Measurements from ENCODE around the gene IRX4.

The IRX4 gene

DNA sequence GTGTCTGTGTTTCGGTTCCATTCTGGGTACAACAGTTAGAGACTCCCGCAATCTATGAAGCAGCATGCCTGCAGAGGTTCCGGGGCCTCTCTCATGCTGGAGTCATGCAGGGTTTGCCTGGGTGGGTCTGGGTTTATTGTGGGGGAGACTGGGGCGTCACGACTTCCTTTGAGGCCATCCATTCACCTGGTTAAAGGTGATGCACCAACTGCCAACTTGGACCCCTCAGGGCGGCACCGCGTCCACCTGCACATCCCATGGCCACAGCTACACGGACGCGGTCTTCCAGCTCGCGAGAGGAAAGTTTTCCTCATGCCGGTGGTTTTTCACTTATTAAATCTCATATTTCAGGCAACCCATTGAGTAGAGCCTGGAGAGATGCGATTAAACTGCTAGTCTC lies 30.9 kb upstream of the IRX4 start:
- DNase-seq, result no peak

- DNase-seq, result no peak
Measured at GRCh38 chr5:1912951-1913565, 30.3 kb upstream of the IRX4 start.

GRCh38 chr5:1911773-1912235 lies 29.1 kb upstream of the IRX4 start:
- DNase-seq, result no peak

DNA sequence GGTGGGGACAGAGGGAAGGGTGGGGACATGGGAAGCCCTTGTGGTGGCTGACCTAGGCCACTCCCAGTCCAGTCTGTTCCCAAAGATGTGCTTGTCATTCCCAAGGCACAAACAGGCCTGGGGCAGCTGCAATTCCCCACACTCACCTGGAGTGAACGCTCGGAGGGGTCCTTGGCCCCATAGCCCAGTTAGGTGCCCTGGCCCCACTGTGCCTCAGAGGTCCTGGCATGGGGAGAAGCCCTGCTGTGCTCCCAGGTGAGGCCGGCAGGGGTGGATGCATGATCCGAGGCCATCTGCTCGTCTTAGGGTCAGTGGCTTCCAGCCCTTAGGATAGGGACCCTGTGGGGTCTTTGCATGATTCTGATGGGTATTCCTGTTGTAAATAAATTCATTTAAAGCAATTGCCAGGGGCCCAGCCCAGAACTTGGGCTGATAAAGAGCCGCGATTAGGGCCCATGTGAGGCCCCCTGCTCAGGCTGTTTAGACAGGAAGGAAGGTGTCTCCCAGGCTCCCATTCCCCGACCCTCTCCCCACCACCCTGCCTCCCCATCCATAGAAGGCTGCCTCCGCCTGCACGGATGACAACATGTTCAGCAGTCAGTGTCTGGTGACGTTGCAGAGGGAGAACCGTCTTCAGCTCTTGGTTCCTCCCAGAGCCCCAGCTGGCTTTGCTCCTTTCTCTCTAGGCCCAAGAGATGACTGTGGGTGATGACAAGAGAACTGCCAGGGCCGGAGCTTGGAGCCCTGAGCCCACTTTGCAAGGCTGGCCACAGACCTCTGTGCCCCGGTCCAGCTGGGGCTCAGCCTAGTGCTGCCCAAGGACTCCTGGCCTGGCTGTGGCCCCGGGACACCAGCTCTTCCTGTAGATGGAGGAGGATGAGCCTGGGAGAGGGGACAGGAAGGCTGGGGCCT lies 28.4 kb upstream of the IRX4 start:
- DNase-seq, result no peak

DNA sequence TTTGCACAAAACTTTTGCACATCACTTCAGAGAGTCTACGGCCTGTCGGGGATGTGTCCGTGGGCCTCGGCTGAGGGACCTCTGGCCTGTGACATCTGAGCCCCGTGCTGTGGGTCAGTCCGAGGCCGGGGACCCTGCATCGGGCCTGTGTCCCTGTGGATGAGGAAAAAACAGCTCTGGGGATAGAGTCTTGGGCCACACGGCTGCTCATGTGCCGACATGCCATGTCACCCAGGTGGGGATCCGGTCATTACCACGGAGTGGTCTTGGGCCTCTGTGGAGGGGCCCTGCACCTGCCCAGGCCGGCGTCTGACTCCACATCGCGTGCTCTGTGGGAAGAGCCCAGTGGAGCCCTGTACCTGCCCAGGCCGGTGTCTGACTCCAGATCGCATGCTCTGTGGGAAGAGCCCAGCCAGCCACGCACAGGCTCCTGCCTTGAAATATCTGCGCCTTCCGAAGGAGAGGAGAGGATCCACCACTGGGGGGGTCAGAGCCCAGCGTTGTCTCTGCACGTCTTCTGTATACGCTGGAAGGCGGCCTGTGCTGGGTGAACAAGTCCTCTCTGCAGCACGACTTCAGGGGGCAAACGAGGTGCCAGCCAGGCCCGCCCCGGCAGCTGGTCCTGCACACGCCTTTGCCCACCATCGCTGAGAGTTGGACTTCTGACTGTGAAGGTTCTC lies 27.5 kb upstream of the IRX4 start:
- DNase-seq, result no peak

DNA sequence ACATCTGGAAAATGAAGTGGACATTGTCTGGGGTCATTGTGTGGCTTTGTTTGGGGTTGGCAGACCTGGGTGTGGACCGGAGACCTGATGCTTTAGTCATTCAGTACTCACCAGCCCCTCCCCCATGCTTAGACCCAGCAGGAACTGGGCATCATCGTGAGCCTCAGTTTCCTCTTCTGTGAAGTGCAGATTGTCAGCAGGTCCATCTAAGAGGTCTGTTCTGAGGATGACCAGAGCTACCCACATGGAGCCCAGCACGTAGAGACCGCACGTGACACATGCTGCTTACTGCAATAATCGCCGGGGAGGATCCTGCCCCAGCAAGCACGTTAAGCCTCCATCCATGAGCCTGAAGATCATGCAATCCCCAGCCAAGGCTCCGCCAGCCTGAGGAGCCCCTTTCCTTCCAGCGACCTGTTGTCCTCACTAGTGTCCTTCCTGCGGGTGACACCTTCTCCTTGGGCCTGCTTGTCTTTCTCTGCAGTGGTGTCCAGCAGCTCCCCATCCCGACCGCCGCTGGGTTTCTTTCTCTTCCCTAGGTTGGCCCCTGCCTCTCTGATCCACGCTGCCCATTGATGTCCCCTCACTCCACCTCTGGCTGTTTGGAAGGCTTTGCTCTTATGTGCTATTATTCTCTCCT lies 26.7 kb upstream of the IRX4 start:
- DNase-seq, result no peak

- DNase-seq, result no peak
Measured at GRCh38 chr5:1908931-1909330, 26.2 kb upstream of the IRX4 start.

- DNase-seq, result no peak
Measured at GRCh38 chr5:1907616-1908015, 24.9 kb upstream of the IRX4 start.

GRCh38 chr5:1905108-1905507 lies 22.4 kb upstream of the IRX4 start:
- DNase-seq, result no peak

DNA sequence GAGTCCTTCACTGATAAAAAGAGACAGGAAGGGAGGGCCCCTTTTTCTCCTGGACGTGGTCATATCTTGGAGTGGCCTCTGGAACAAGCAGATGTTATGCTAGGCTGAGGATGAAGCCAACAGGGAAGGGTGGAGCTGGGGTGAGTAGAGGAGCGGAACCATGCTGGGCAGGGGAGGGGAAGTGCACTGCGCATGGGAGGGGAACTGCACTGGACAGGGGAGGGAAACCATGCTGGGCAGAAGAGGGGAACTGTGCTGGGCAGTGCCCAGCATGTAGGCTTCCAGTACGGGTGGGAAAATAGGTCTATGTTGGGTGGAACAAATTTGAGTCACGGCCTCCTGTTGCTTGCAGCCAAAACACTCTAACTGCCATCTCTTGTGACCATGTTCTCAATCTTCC lies 19.3 kb upstream of the IRX4 start:
- no peak for DNase-seq

- DNase-seq, result no peak
Measured at GRCh38 chr5:1901061-1901460, 18.3 kb upstream of the IRX4 start.

DNA sequence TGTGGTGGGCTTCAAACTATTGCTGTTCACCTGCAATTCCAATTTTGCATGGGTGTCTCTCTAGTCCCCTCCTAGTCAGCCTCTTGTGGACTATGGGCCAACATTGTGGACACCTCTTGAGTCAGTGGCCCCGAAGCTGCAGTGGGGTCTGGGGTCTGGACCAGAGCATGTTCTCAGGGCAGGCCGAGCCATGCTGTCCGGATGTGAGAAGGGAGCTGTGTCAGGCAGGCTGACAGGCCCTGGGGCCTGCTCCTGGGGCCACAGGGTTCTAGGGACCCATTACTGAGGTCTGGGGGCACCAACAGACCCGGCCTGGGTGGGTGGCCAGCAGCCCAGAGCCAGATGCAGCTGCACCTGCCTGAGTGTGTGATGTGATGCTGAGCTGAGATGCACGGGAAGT lies 16.5 kb upstream of the IRX4 start:
- DNase-seq, result no peak

GRCh38 chr5:1897816-1898450 lies 15.2 kb upstream of the IRX4 start:
- no peak for DNase-seq

- DNase-seq, result no peak
Measured at GRCh38 chr5:1897386-1897785, 14.7 kb upstream of the IRX4 start.

DNA sequence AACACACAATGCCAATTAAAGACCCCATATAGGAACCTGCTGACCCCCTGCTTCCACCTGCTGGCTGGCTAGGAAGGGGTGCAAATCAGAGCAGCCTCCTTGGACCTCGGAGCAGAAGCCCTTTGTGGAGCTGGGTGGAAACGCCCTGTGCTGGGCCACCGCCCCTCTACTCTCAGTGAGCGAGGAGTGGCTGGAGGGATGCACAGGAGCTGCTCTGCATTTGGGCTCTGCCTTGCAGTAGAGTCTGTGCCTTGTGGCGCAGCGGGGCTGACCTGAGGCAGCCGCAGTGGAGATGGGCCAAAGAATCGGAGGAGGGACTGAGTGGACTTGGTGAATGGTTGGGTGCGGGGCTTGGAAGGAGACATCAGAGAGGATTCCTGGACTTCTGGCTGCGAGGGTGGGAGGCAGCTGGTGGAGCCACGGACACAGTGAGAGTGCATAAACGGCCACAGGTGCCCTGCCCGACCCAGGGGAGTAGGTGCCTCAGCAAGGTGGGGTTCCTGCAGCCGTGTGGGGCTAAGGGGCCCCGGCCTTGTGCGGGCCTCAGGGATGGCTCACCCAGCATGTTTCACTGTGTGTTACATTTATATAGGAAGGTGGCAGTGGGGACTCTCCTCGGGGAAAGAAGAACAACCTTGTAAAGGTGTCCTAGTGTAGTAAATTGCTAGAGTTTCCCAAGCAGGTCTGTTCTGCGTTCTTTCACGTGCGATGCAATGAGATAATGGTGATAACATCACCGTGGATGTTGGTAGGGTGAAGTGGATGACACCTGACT lies 14.1 kb upstream of the IRX4 start:
- no peak for DNase-seq

DNA sequence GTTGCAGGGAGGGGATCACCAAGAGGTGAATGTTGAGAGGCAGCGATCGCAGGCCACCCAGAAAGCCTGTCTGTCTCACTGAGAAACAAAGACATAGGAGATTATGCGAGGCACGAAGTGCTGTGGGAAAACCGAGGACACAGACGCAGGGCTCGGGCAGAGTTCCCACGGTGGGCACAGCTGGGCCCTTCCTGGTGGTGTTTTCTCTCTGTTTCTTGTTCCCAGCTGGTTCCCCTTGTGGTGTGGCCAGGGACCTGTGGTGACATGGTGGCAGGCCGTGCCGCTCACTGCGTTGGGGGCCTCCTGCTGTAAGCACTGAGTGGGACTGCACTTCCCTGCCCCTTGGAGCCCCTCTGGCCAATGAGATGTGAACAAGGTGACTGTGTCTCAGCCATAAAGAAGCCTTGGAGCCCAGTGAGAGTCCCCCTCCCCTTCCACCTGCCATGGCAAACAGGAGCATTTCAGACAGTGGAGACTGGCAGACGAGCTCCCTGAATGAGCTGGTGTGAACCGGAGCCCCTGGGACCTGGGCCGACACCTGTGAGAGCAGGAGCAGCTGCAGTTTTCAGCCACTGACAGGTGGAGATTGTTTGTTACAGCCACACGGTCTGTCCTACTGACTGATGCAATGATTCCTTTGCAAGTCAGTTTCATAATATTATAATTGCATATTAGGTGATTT lies 13.2 kb upstream of the IRX4 start:
- no peak for DNase-seq

DNA sequence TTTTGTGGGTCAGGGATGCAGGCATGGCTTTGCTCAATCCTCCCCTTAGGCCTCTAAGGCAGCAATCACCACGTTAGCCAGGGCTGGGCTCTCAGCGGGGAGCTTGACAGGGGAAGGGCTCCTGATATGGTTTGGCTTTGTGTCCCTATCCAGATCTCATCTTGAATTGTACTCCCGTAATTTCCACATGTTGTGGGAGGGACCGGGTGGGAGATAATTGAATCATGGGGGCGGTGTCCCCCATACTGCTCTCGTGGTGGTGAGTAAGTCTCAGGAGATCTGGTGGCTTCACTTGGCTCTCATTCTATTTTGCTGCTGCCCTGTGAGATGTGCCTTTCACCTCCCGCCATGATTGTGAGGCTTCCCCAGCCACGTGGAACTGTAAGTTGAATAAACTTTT lies 11.5 kb upstream of the IRX4 start:
- DNase-seq, result no peak

- no peak for DNase-seq
Measured at GRCh38 chr5:1893754-1894153, 11.0 kb upstream of the IRX4 start.

DNA sequence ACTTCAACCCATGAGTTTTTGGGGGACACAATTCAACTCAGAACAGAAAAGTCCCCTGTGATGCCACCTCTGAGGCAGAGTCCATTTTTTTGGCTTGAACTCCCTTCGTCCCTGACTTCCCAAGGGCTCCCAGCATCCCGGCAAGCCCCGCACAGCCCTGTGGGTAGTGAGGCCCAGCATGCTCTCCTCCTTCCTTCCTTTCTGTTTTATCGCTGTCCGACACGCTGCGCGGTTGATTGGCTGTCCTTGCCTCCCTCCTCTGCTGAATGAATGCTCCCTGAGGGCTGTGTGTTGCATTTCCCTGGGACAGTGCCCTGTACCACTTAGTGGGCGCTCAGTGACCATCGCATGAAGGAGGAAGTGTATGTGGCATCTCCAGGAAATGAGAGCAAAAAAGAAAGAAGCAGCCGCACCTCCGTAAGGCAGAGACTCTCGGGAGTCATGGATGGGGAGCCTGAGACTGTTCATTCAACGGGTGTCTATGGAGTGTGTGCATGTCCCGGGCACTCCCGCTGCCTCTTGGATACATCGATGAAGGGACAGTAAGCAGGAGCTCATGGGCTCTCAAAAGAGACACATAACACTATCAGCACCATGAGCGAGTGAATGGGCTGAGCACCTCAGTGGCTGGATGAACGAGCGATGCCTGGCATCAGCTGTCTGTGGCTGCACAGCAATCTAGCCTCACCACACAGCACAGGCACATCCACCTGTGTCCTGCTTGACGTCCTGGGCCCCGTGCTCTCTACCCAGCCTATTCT lies 10.1 kb upstream of the IRX4 start:
- no peak for DNase-seq

GRCh38 chr5:1892211-1892610 lies 9.5 kb upstream of the IRX4 start:
- no peak for DNase-seq

DNA sequence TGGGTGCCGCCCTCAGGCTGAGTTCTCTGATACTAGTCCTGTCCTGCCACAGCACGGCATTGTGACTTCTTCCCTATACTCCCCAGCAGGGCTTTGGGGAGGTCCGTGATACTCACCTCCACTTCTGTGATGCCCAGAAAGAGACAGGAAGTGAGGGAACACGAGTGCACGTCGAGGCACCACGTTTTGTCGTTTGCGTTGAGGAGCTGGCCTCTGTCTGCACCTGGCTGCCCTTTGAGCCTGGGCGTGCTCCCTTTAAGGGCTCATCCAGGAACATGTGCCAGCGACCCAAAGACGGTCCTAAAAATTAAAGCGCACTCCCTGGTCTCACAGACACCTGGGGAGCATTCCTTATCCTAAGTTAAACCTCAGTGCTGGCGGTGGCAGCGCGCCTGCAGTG lies 8.7 kb upstream of the IRX4 start:
- no peak for DNase-seq

Data from CD4-positive, alpha-beta T cell treated with Interleukin-10 for 1 hour (primary cell).